H1 (cell line): ENCODE data around the gene SNX17. TPM values are rescaled to one million over a fixed set of nuclear protein-coding genes. Genes with fewer than 3 reads are reported as not detected.

Experiments used
- ASH2L ChIP-seq: fragments of 200-600, 300-600 bp; sonication (generic); IDR thresholded peaks from one replicate; pipeline ENCODE4 v1.7.1; 2017; ENCODE audit warnings: low read length
- CEBPB ChIP-seq: IDR thresholded peaks from 2 replicates; pipeline ENCODE4 v1.6.1; 2012; ENCODE audit warnings: low read depth, low read length
- CHD1 ChIP-seq: IDR thresholded peaks from 2 replicates; pipeline ENCODE4 v1.6.1; 2012; ENCODE audit warnings: low read depth, low read length, improper control_type of control experiment
- CREB1 ChIP-seq: IDR thresholded peaks from 2 replicates; pipeline ENCODE4 v1.6.1; 2012; ENCODE audit warnings: inconsistent platforms
- FOSL1 ChIP-seq: IDR thresholded peaks from 2 replicates; pipeline ENCODE4 v1.6.1; 2011; ENCODE audit warnings: mild to moderate bottlenecking, low read depth, low read length, moderate library complexity; ENCODE audit not compliant: insufficient read depth
- GTF2F1 ChIP-seq: IDR thresholded peaks from 2 replicates; pipeline ENCODE4 v1.6.1; 2012; ENCODE audit warnings: low read depth, low read length, improper control_type of control experiment, borderline replicate concordance
- HDAC2 ChIP-seq, 2 experiments: fragments of 300-600 bp in 1 of 2; sonication (generic) in 1 of 2; IDR thresholded peaks; 2 replicates each; pipeline ENCODE4 v1.6.1; 2011 to 2012; ENCODE audit warnings: low read depth in 2 of 2, low read length in 2 of 2, mild to moderate bottlenecking in 2 of 2, moderate library complexity in 2 of 2, borderline replicate concordance in 1 of 2, inconsistent platforms in 1 of 2
- HDAC6 ChIP-seq: IDR thresholded peaks from one replicate; pipeline ENCODE4 v1.7.1; 2012; ENCODE audit warnings: low read depth, mild to moderate bottlenecking, inconsistent platforms, low read length, moderate library complexity
- JUND ChIP-seq: IDR thresholded peaks from 2 replicates; pipeline ENCODE4 v1.6.1; 2011; ENCODE audit warnings: mild to moderate bottlenecking, improper control_type of control experiment, low read length
- KDM4A ChIP-seq: IDR thresholded peaks from one replicate; pipeline ENCODE4 v1.7.1; 2012; ENCODE audit warnings: low read depth, mild to moderate bottlenecking, moderate library complexity, low read length, inconsistent platforms; ENCODE audit not compliant: severe bottlenecking
- MAFK ChIP-seq: IDR thresholded peaks from 2 replicates; pipeline ENCODE4 v1.6.1; 2012; ENCODE audit warnings: low read depth, mild to moderate bottlenecking, improper control_type of control experiment, low read length
- RBBP5 ChIP-seq: IDR thresholded peaks from 2 replicates; pipeline ENCODE4 v1.7.1; 2012; ENCODE audit warnings: low read depth, mild to moderate bottlenecking, inconsistent platforms, low read length, moderate library complexity, borderline replicate concordance
- RFX5 ChIP-seq: IDR thresholded peaks from 2 replicates; pipeline ENCODE4 v1.6.1; 2011; ENCODE audit warnings: low read depth, low read length, improper control_type of control experiment, borderline replicate concordance
- SAP30 ChIP-seq: fragments of 300-600 bp; sonication (generic); IDR thresholded peaks from 2 replicates; pipeline ENCODE4 v1.7.1; 2012; ENCODE audit warnings: low read length, moderate library complexity, mild to moderate bottlenecking, inconsistent platforms; ENCODE audit not compliant: insufficient read depth, insufficient replicate concordance
- SIRT6 ChIP-seq: IDR thresholded peaks from one replicate; pipeline ENCODE4 v1.7.1; 2012; ENCODE audit warnings: low read length, inconsistent platforms
- SP1 ChIP-seq: IDR thresholded peaks from 2 replicates; pipeline ENCODE4 v1.6.1; 2011; ENCODE audit warnings: low read depth, low read length
- TAF7 ChIP-seq: optimal IDR thresholded peaks from 2 replicates; pipeline ENCODE3; 2011; ENCODE audit warnings: low read depth, mild to moderate bottlenecking, inconsistent platforms, low read length, moderate library complexity, borderline replicate concordance
- TBP ChIP-seq: IDR thresholded peaks from 2 replicates; pipeline ENCODE4 v1.6.1; 2011; ENCODE audit warnings: low read depth, low read length, improper control_type of control experiment
- TCF12 ChIP-seq: IDR thresholded peaks from 2 replicates; pipeline ENCODE4 v1.6.1; 2011; ENCODE audit warnings: low read depth, mild to moderate bottlenecking, low read length
- USF2 ChIP-seq: IDR thresholded peaks from 2 replicates; pipeline ENCODE4 v1.6.1; 2011; ENCODE audit warnings: low read length, improper control_type of control experiment
- YY1 ChIP-seq: IDR thresholded peaks from 2 replicates; pipeline ENCODE4 v1.6.1; 2011; ENCODE audit warnings: low read depth, mild to moderate bottlenecking, low read length
- polyA plus RNA-seq, 7 experiments: library from polyadenylated mRNA; depleted of rRNA in 3 of 7; stranded (reverse) in 5 of 7; unstranded in 2 of 7; fragments of >200 nt in 5 of 7; fragments of 200-250 nt in 2 of 7; gene quantifications; 1 replicate in 5 of 7; 2 replicates in 1 of 7; 4 replicates in 1 of 7; pipeline versions ENCODE4 v1.2.1 to v1.2.3, GENCODE V29; 2011 to 2013; ENCODE audit warnings: missing spikeins in 2 of 7, mixed read lengths in 2 of 7
- total RNA-seq: library from RNA; stranded (reverse); fragmentation: NEBNext Ultra II Directional; extraction: Animal tissue kit (Norgen Biotek cat#: 25700); gene quantifications from 2 replicates; pipeline ENCODE4 v1.2.1, GENCODE V29; 2021
- TF ChIP-seq, protein P1 (sequence below): IDR thresholded peaks from 2 replicates; pipeline ENCODE4 v1.6.1; 2012; ENCODE audit warnings: low read length, inconsistent platforms

Gene SNX17
- total and polyA plus RNA-seq, 2 of the 8 experiments (the other 6 are each of a cell fraction or from before 2014, with no cell fraction given), result 54.9 to 66.2 TPM

- TF ChIP-seq, protein P1, sequence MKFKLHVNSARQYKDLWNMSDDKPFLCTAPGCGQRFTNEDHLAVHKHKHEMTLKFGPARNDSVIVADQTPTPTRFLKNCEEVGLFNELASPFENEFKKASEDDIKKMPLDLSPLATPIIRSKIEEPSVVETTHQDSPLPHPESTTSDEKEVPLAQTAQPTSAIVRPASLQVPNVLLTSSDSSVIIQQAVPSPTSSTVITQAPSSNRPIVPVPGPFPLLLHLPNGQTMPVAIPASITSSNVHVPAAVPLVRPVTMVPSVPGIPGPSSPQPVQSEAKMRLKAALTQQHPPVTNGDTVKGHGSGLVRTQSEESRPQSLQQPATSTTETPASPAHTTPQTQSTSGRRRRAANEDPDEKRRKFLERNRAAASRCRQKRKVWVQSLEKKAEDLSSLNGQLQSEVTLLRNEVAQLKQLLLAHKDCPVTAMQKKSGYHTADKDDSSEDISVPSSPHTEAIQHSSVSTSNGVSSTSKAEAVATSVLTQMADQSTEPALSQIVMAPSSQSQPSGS, result no peak
- no peak for TF ChIP-seq ASH2L
- TF ChIP-seq CHD1, result peak; percentile 66; the same call in 1 of the 2 replicates
- no peak for TF ChIP-seq USF2
- no peak for TF ChIP-seq FOSL1
- peak; percentile 62; the same call in 1 of the 2 replicates for TF ChIP-seq SP1
- no peak for TF ChIP-seq SIRT6
- TF ChIP-seq TBP, result peak; percentile 75
- no peak for TF ChIP-seq CEBPB
- TF ChIP-seq YY1, result peak; percentile 82
- peak; percentile 65 for TF ChIP-seq JUND
- no peak for TF ChIP-seq MAFK
- TF ChIP-seq HDAC2 (IDR thresholded peaks at IDR 0.05; ENCODE audit: borderline replicate concordance in 1 of 2, low read depth in 2 of 2, low read length in 2 of 2), result peak in 1 of 2 experiments; percentile 52; a peak in 1 of 4 replicates
- TF ChIP-seq CREB1, result peak; percentile 90
- no peak for TF ChIP-seq HDAC6
- no peak for TF ChIP-seq GTF2F1
- TF ChIP-seq RBBP5, result no peak
- peak; percentile 73 for TF ChIP-seq TAF7
- no peak for TF ChIP-seq RFX5
- TF ChIP-seq KDM4A, result no peak
- no peak for TF ChIP-seq SAP30
- no peak for TF ChIP-seq TCF12
These were observed 10.5 kb downstream of the SNX17 start, which contains the start of gene ZNF513 (continued) for GRCh38 chr2:27380626-27381545.
